ENCODE data around the gene PIGV. TPM values are rescaled to one million over a fixed set of nuclear protein-coding genes. Genes with fewer than 3 reads are reported as not detected.

PIGV gene
- polyA plus RNA-seq, 1 donor (not counting 4 experiments of a cell fraction or from before 2014, with no cell fraction given): 14.2 TPM

DNA sequence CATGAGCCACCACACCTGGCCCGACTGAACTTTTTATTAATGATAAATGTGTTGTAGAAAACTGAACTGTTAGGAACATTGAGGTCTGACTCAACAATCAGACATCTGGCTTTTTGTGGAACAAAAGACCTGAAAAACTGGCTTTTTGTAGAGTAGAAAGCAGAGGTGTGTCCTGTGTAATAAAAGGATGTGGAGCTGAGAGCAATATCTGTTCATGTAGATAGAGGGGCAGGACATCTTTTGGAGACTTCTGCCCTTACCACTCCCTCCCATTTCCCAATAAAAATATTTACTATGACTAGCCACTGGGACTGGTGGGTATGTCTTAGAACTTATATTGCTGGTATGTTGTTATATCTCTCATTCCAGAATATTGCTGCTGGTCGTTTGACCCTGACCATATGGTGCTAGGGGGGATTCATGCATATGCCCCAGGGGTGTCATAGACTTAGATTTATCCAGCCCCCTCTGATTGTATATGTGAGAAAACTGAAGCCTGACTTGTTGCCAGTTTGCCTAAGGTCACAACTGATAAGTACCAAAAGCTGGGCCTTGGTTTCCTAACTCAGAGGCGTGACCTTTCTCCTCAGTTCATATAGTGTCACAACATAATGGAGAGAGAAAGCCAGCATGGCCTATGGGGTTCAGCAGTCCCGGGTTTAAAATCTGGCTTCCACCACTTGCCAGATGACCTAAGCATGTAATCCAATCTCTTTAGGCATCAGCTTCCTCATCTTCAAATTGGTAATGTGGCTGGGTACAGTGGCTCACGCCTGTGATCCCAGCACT, 33.5 kb upstream of the PIGV start:
- Histone ChIP-seq H3K79me2 (ENCODE audit: control insufficient read depth, insufficient read depth, low read length) (peaks cover 53% of the 10 kb centered on the region), H3K9ac (ENCODE audit: control insufficient read depth, extremely low read depth, insufficient read depth, low read length) (no peak overlapping the region), H4K20me1 (ENCODE audit: control insufficient read depth, extremely low read depth, insufficient read depth, low read length) (peaks cover 2% of the 10 kb centered on the region), H3K4me3 (ENCODE audit: control insufficient read depth in 2 of 3, extremely low read depth in 1 of 3, insufficient read depth in 2 of 3, low read depth in 1 of 3, low read length in 3 of 3) (no peak overlapping the region), H3K36me3 (ENCODE audit: control insufficient read depth in 2 of 2, extremely low read depth in 1 of 2, insufficient read depth in 2 of 2, low read length in 2 of 2) (peaks cover 22 to 24% of the 10 kb centered on the region in 2 experiments), H3K4me1 (ENCODE audit: control insufficient read depth, extremely low read depth, insufficient read depth, low read length) (peaks cover 35% of the 10 kb centered on the region), H3K4me2 (ENCODE audit: control insufficient read depth, extremely low read depth, insufficient read depth, low read depth, low read length) (peak overlapping the region; percentile 40), H3K27ac (ENCODE audit: control insufficient read depth, insufficient read depth, low read length) (peak overlapping the region; percentile 72), H3K9me3 (ENCODE audit: control insufficient read depth, low read depth, low read length) (no peaks in the 10 kb centered on the region), H2AFZ (ENCODE audit: control insufficient read depth, low read length) (no peak overlapping the region), H3K27me3 (ENCODE audit: control insufficient read depth, extremely low read depth, insufficient read depth, low read length) (no peaks in the 10 kb centered on the region), H3K9me1 (ENCODE audit: control insufficient read depth, extremely low read depth, insufficient read depth, low read length) (peaks cover 3% of the 10 kb centered on the region)
- DNase-seq (ENCODE audit: low read depth, low spot score): no peak
- TF ChIP-seq, protein P1, sequence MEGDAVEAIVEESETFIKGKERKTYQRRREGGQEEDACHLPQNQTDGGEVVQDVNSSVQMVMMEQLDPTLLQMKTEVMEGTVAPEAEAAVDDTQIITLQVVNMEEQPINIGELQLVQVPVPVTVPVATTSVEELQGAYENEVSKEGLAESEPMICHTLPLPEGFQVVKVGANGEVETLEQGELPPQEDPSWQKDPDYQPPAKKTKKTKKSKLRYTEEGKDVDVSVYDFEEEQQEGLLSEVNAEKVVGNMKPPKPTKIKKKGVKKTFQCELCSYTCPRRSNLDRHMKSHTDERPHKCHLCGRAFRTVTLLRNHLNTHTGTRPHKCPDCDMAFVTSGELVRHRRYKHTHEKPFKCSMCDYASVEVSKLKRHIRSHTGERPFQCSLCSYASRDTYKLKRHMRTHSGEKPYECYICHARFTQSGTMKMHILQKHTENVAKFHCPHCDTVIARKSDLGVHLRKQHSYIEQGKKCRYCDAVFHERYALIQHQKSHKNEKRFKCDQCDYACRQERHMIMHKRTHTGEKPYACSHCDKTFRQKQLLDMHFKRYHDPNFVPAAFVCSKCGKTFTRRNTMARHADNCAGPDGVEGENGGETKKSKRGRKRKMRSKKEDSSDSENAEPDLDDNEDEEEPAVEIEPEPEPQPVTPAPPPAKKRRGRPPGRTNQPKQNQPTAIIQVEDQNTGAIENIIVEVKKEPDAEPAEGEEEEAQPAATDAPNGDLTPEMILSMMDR (optimal IDR thresholded peaks at IDR 0.05 in 1 of 3, IDR thresholded peaks at IDR 0.05 in 1 of 3, conservative IDR thresholded peaks at IDR 0.05 in 1 of 3; ENCODE audit: extremely low read depth in 1 of 3, insufficient read depth in 2 of 3, low read length in 3 of 3): no peak
- TF ChIP-seq EZH2 (IDR thresholded peaks at IDR 0.05; ENCODE audit: low read length): no peak
- FAIRE-seq: peak; percentile 92
- dilution Hi-C loops (cut with MboI; ENCODE audit: extremely low pct_ligation_motif_present, low sequenced_read_pairs): no loop called here

DNA sequence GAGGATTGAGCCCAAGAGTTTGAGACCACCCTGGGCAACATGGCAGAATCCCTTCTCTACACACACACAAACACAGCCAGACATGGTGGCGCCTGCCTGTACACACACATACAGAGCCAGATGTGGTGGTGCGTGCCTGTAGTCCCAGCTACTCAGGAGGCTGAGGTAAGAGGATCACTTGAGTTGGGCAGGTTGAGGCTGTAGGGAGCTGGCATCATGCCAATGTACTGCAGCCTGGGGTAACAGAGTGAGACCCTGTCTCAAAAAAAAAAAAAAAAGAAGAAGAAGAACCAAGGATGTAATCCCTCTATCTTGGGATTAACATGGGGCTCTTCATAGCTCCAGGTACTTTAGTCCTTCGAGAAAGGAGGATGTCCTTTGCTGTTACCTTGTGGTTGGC, 29.4 kb upstream of the PIGV start:
- FAIRE-seq (no peak), DNase-seq (ENCODE audit: low read depth, low spot score) (no peak)
- dilution Hi-C loops (cut with MboI; ENCODE audit: extremely low pct_ligation_motif_present, low sequenced_read_pairs): no loop called here

More for the DNA sequence above, 29.4 kb upstream of the PIGV start:
- Histone ChIP-seq H2AFZ (ENCODE audit: control insufficient read depth, low read length) (no peak overlapping the region), H3K27ac (ENCODE audit: control insufficient read depth, insufficient read depth, low read length) (no peak overlapping the region), H3K4me1 (ENCODE audit: control insufficient read depth, extremely low read depth, insufficient read depth, low read length) (peaks cover 17% of the 10 kb centered on the region), H3K4me3 (ENCODE audit: control insufficient read depth in 2 of 3, extremely low read depth in 1 of 3, insufficient read depth in 2 of 3, low read depth in 1 of 3, low read length in 3 of 3) (no peak overlapping the region), H3K9ac (ENCODE audit: control insufficient read depth, extremely low read depth, insufficient read depth, low read length) (no peak overlapping the region), H3K9me1 (ENCODE audit: control insufficient read depth, extremely low read depth, insufficient read depth, low read length) (peaks cover 3% of the 10 kb centered on the region), H3K9me3 (ENCODE audit: control insufficient read depth, low read depth, low read length) (no peaks in the 10 kb centered on the region), H3K27me3 (ENCODE audit: control insufficient read depth, extremely low read depth, insufficient read depth, low read length) (no peaks in the 10 kb centered on the region), H3K4me2 (ENCODE audit: control insufficient read depth, extremely low read depth, insufficient read depth, low read depth, low read length) (no peak overlapping the region), H4K20me1 (ENCODE audit: control insufficient read depth, extremely low read depth, insufficient read depth, low read length) (no peaks in the 10 kb centered on the region), H3K36me3 (ENCODE audit: control insufficient read depth in 2 of 2, extremely low read depth in 1 of 2, insufficient read depth in 2 of 2, low read length in 2 of 2) (peaks cover 30 to 34% of the 10 kb centered on the region in 2 experiments), H3K79me2 (ENCODE audit: control insufficient read depth, insufficient read depth, low read length) (peaks cover 43% of the 10 kb centered on the region)
- TF ChIP-seq, protein P1 (optimal IDR thresholded peaks at IDR 0.05 in 1 of 3, IDR thresholded peaks at IDR 0.05 in 1 of 3, conservative IDR thresholded peaks at IDR 0.05 in 1 of 3; ENCODE audit: extremely low read depth in 1 of 3, insufficient read depth in 2 of 3, low read length in 3 of 3): no peak
- TF ChIP-seq EZH2 (IDR thresholded peaks at IDR 0.05; ENCODE audit: low read length): no peak
